Smooth muscle cell (in vitro differentiated cells): ENCODE measurements around the gene PAPPA2. TPM values are rescaled to one million over a fixed set of nuclear protein-coding genes. Genes with fewer than 3 reads are reported as not detected.

Experiments
- DNase-seq: peaks from one replicate; lab custom pipeline; 2025; ENCODE audit not compliant: unreplicated experiment; lab: John Stamatoyannopoulos, UW
- H2AFZ ChIP-seq: fragments of 200-600 bp; sonication (generic); 2 replicates; pipeline ENCODE4 v1.6.0; 2016; ENCODE audit warnings: antibody characterized with exemption, low read depth, mild to moderate bottlenecking
- H3F3A ChIP-seq: fragments of 200-600 bp; sonication (generic); 2 replicates; pipeline ENCODE4 v1.6.0; 2017; ENCODE audit warnings: antibody characterized with exemption, low read depth
- H3K27ac ChIP-seq: fragments of 200-600 bp; sonication (generic); 2 replicates; pipeline ENCODE4 v1.5.1; 2016; ENCODE audit warnings: low read depth, mild to moderate bottlenecking
- H3K27me3 ChIP-seq: fragments of 200-600 bp; sonication (generic); 2 replicates; pipeline ENCODE4 v1.6.1; 2016; ENCODE audit warnings: low read depth, mild to moderate bottlenecking
- H3K36me3 ChIP-seq: fragments of 200-600 bp; sonication (generic); 2 replicates; pipeline ENCODE4 v1.5.1; 2016; ENCODE audit warnings: low read depth
- H3K4me1 ChIP-seq: fragments of 200-600 bp; sonication (generic); 2 replicates; pipeline ENCODE4 v1.5.1; 2016; ENCODE audit warnings: low read depth
- H3K4me2 ChIP-seq: fragments of 200-600 bp; sonication (generic); 2 replicates; pipeline ENCODE4 v1.6.0; 2016; ENCODE audit warnings: mild to moderate bottlenecking
- H3K4me3 ChIP-seq: fragments of 200-600 bp; sonication (generic); 2 replicates; pipeline ENCODE4 v1.5.1; 2016; ENCODE audit warnings: mild to moderate bottlenecking
- H3K79me2 ChIP-seq: fragments of 200-600 bp; sonication (generic); 2 replicates; pipeline ENCODE4 v1.6.0; 2016; ENCODE audit warnings: low read depth, mild to moderate bottlenecking
- H3K9ac ChIP-seq: fragments of 200-600 bp; sonication (generic); 2 replicates; pipeline ENCODE4 v1.6.0; 2016; ENCODE audit warnings: low read depth
- H3K9me3 ChIP-seq: fragments of 200-600 bp; sonication (generic); replicated peaks from 2 replicates; pipeline ENCODE4 v1.5.1; 2016; ENCODE audit warnings: low read depth
- H4K20me1 ChIP-seq: fragments of 200-600 bp; sonication (generic); 2 replicates; pipeline ENCODE4 v1.6.0; 2016; ENCODE audit warnings: low read depth
- CTCF ChIP-seq: fragments of 200-600 bp; sonication (generic); IDR thresholded peaks from 2 replicates; pipeline ENCODE4 v1.5.1; 2017; ENCODE audit warnings: borderline replicate concordance, mild to moderate bottlenecking, antibody characterized with exemption; ENCODE audit not compliant: insufficient read depth, poor library complexity, severe bottlenecking
- WGBS: methylation state at CpG from one replicate; pipeline ENCODE4 v1.1.7; 2016; ENCODE audit warnings: low lambda C conversion rate; 5-methylcytosine and 5-hydroxymethylcytosine counted together
- polyA plus RNA-seq: library from polyadenylated mRNA; unstranded; fragments of >200 nt; fragmentation: Nextera tagmentation; extraction: Ambion mirVana; gene quantifications from 2 replicates; pipeline ENCODE4 v1.2.1, GENCODE V29; 2016
- total RNA-seq: library from RNA; depleted of rRNA; stranded (reverse); fragments of >200 nt; gene quantifications from 2 replicates; pipeline ENCODE4 v1.2.3, GENCODE V29; 2014

Gene PAPPA2
- total and polyA plus RNA-seq, 2 experiments from 2014 or later, result 0.03 to 0.27 TPM

- Histone ChIP-seq H3F3A (no peaks in the 10 kb centered on the region), H3K4me2 (no peak overlapping the region), H2AFZ (no peak overlapping the region), H3K36me3 (no peaks in the 10 kb centered on the region), H3K79me2 (no peaks in the 10 kb centered on the region), H3K4me3 (no peak overlapping the region), H4K20me1 (no peaks in the 10 kb centered on the region), H3K4me1 (peaks cover 7% of the 10 kb centered on the region), H3K27ac (no peak overlapping the region), H3K9ac (no peak overlapping the region), H3K27me3 (peaks cover 47% of the 10 kb centered on the region), H3K9me3 (no peaks in the 10 kb centered on the region)
- TF ChIP-seq CTCF, result no peak
- DNase-seq, result no peak
- WGBS, result 50% methylated on average over 13 of the region's 13 CpGs
These were observed 417.0 kb downstream of the PAPPA2 start for GRCh38 chr1:176879784-176880620.

GRCh38 chr1:176880955-176881595 lies 418.1 kb downstream of the PAPPA2 start:
- H3K36me3 ChIP-seq, result no peaks in the 10 kb centered on the region
- no peak overlapping the region for H3K9ac ChIP-seq
- no peaks in the 10 kb centered on the region for H3K9me3 ChIP-seq
- peaks cover 48% of the 10 kb centered on the region for H3K27me3 ChIP-seq
- peak; percentile 16 for DNase-seq
- H3K27ac ChIP-seq, result no peak overlapping the region
- H3K79me2 ChIP-seq, result no peaks in the 10 kb centered on the region
- peak; percentile 97 for TF ChIP-seq CTCF
- H4K20me1 ChIP-seq, result no peaks in the 10 kb centered on the region
- peaks cover 7% of the 10 kb centered on the region for H3K4me1 ChIP-seq
- no peak overlapping the region for H2AFZ ChIP-seq
- H3K4me2 ChIP-seq, result no peak overlapping the region
- H3K4me3 ChIP-seq, result no peak overlapping the region
- 6% methylated on average over 9 of the region's 9 CpGs for WGBS
- H3F3A ChIP-seq, result no peaks in the 10 kb centered on the region

GRCh38 chr1:176884286-176884685 lies 421.3 kb downstream of the PAPPA2 start:
- Histone ChIP-seq H3K4me2 (no peak overlapping the region), H2AFZ (no peak overlapping the region)

More at GRCh38 chr1:176884286-176884685, 421.3 kb downstream of the PAPPA2 start:
- no peak overlapping the region for H3K4me3 ChIP-seq
- H3K9ac ChIP-seq, result no peak overlapping the region
- peaks cover 7% of the 10 kb centered on the region for H3K4me1 ChIP-seq
- 64% methylated on average over 4 of the region's 4 CpGs for WGBS
- no peak for DNase-seq
- no peaks in the 10 kb centered on the region for H3F3A ChIP-seq
- no peaks in the 10 kb centered on the region for H3K9me3 ChIP-seq
- no peaks in the 10 kb centered on the region for H4K20me1 ChIP-seq
- H3K27me3 ChIP-seq, result peaks cover 62% of the 10 kb centered on the region
- no peaks in the 10 kb centered on the region for H3K36me3 ChIP-seq
- no peak for TF ChIP-seq CTCF
- no peak overlapping the region for H3K27ac ChIP-seq
- H3K79me2 ChIP-seq, result no peaks in the 10 kb centered on the region
